GM12872 (cell line): ENCODE measurements around the gene CHST3.

ENCODE experiments used
- TF ChIP-seq, protein P1 (sequence below): IDR thresholded peaks from 3 replicates; pipeline ENCODE4 v1.5.1; 2011; ENCODE audit warnings: low read depth, mild to moderate bottlenecking, low read length, moderate library complexity; ENCODE audit not compliant: insufficient read depth

CHST3 gene

DNA sequence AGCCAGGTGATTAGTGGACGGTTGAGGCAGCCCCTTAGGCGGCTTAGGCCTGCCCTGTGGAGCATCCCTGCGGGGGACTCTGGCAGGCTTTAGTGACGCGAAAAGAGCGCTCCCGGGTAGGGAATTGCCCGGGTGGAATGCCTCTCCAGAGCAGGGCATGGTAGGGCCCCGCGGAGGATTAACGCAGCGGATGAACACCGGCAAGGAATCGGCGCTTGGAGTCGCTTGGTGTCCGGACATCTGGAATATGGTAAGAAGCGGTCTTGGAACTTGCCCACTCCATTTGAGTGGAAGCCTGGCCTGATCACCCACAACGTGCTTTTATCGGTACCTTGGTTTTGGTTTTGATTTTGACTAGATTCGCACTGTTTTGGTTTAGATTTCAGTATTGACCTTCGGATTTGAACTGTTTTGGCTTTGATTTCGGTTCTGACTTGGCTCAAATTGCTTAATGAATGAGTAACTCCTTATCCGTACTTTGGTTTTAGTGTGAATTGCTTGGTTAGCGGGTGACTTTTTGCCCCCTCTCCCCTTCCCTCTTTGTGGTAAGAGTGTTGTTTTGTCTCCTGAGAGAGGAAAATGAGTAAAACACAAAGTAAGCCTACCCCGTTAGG is 24.2 kb upstream of the CHST3 start:
- TF ChIP-seq, protein P1, sequence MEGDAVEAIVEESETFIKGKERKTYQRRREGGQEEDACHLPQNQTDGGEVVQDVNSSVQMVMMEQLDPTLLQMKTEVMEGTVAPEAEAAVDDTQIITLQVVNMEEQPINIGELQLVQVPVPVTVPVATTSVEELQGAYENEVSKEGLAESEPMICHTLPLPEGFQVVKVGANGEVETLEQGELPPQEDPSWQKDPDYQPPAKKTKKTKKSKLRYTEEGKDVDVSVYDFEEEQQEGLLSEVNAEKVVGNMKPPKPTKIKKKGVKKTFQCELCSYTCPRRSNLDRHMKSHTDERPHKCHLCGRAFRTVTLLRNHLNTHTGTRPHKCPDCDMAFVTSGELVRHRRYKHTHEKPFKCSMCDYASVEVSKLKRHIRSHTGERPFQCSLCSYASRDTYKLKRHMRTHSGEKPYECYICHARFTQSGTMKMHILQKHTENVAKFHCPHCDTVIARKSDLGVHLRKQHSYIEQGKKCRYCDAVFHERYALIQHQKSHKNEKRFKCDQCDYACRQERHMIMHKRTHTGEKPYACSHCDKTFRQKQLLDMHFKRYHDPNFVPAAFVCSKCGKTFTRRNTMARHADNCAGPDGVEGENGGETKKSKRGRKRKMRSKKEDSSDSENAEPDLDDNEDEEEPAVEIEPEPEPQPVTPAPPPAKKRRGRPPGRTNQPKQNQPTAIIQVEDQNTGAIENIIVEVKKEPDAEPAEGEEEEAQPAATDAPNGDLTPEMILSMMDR: no peak

GRCh38 chr10:71940752-71941151 is 23.4 kb upstream of the CHST3 start:
- TF ChIP-seq, protein P1: no peak

- TF ChIP-seq, protein P1: no peak
These were observed 22.9 kb upstream of the CHST3 start for GRCh38 chr10:71941318-71941717.

GRCh38 chr10:71945819-71946474 is 18.2 kb upstream of the CHST3 start:
- TF ChIP-seq, protein P1: no peak

DNA sequence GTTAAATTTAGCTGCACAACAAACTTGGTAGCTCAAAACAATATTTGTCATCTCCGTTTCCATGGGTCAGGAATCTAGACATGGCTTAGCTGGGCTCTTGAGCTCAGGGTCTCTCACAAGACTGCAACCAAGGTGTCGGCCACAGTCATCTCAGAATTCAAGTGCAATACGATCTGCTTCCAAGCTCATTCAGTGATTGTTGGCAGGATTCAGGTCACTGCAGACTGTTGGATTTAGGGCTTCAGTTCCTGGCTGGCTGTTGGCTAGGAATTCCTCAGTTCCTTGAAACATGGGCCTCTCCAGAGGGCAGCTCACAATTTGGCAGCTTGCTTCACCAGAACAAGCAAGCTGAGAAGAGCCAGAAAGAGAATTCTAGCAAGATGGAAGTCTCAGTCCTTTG is 17.5 kb upstream of the CHST3 start:
- TF ChIP-seq, protein P1: no peak

DNA sequence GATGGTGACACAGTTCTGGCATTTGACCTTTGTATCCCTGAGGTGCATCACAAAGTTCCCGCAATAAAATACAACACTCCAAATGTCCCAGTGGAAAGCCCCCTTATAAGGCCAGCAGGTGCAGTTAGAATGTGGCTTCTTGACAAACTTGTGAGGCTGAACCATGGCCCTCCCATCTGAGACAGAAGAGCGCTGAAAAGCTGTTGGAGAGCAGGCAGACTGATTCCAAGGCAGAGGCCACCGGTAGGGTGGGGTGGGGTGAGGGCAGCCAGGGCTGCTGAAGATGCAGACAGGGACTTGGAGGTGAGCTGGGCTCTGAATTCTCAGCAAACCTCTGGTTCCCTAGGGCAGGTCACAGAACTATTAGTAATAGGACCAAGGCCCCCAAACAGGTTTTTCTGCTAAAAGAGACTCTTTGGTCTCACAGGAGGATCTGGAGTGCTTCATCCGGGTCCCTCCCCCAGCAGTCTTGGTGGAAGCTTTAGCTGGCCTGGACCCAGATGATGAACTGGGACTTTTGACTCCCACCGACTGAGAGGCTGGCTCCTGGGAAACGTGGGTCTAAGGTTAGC is 15.6 kb upstream of the CHST3 start:
- TF ChIP-seq, protein P1: no peak

GRCh38 chr10:71950683-71951082 is 13.5 kb upstream of the CHST3 start:
- TF ChIP-seq, protein P1: no peak
